HEK293 (cell line): ENCODE measurements around the gene EXOC3.

ENCODE experiments used
- ZBTB17 ChIP-seq: fragments of 450-650 bp; formaldehyde crosslinking; IDR thresholded peaks from 2 replicates; pipeline ENCODE4 v1.5.1; 2016; ENCODE audit warnings: missing biosample characterization, missing genetic modification characterization
- ZNF211 ChIP-seq: fragments of 450-650 bp; formaldehyde crosslinking; IDR thresholded peaks from 2 replicates; pipeline ENCODE4 v1.5.1; 2016; ENCODE audit warnings: low read depth, missing biosample characterization, missing genetic modification characterization
- ZNF311 ChIP-seq: fragments of 450-650 bp; formaldehyde crosslinking; IDR thresholded peaks from 2 replicates; pipeline ENCODE4 v1.5.1; 2017; ENCODE audit warnings: missing biosample characterization, missing genetic modification characterization, borderline replicate concordance
- ZNF768 ChIP-seq: fragments of 450-650 bp; formaldehyde crosslinking; IDR thresholded peaks from 2 replicates; pipeline ENCODE4 v1.5.1; 2018; ENCODE audit warnings: missing biosample characterization, mild to moderate bottlenecking, missing genetic modification characterization
- ZSCAN16 ChIP-seq: fragments of 450-650 bp; formaldehyde crosslinking; IDR thresholded peaks from 2 replicates; pipeline ENCODE4 v1.5.1; 2016; ENCODE audit warnings: missing biosample characterization, missing genetic modification characterization
- TF ChIP-seq, protein P1 (sequence below): fragments of 450-650 bp; formaldehyde crosslinking; IDR thresholded peaks from 2 replicates; pipeline ENCODE4 v1.5.1; 2016; ENCODE audit warnings: missing biosample characterization, missing genetic modification characterization
- TF ChIP-seq, protein P2 (sequence below): fragments of 450-650 bp; formaldehyde crosslinking; IDR thresholded peaks from 2 replicates; pipeline ENCODE4 v1.5.1; 2016; ENCODE audit warnings: missing biosample characterization, missing genetic modification characterization, borderline replicate concordance
- TF ChIP-seq, protein P3 (sequence below): fragments of 450-650 bp; formaldehyde crosslinking; IDR thresholded peaks from 2 replicates; pipeline ENCODE4 v1.5.1; 2016; ENCODE audit warnings: missing biosample characterization, missing genetic modification characterization
- TF ChIP-seq, protein P4 (sequence below): fragments of 450-650 bp; formaldehyde crosslinking; conservative IDR thresholded peaks from 2 replicates; pipeline ENCODE4 v1.5.1; 2016; ENCODE audit warnings: low read depth, missing biosample characterization, missing genetic modification characterization

EXOC3 gene

DNA sequence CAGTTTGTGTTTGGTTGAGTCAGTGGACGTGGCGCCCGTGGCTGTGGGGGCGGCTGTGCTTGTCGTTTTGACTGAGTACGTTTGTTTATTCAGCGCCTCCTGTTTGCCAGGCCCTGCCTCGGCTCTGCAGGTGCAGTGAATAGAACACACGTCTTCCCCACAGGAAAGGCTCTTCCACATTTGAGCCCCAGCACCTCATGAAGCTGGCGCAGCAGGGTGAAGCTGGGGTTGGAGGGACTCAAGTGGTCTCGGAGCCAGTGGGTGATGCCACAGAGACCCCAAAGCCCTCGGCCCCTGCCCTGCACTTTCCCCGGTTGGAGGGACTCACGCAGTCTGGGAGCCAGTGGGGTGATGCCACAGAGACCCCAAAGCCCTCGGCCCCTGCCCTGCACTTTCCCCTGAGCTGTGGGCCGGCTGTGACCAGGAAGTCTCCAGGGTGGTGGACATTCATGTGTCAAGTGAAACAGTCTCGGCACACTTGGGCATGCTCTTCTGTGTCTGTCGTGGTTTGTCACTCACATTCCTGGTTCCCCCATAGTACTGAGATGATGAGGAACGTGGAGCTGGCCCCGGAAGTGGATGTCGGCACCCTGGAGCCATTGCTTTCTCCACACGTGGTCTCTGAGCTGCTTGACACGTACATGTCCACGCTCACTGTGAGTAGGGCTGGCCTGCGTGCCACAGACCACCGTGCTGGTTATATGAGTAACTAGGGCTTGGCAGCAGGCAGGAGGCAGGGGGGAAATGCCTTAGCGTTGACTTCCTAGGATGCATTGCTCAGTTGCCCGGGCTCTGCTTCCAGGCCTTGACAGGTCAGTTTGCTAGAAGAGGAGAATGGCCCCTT is 13.6 kb downstream of the EXOC3 start (continued):
- TF ChIP-seq ZBTB17 (tag by site-specific recombination) (no peak), ZNF768 (tag by site-specific recombination) (no peak), ZNF311 (tag by site-specific recombination) (no peak), ZSCAN16 (tag by site-specific recombination) (no peak), ZNF211 (tag by site-specific recombination) (no peak)
- TF ChIP-seq, protein P1, sequence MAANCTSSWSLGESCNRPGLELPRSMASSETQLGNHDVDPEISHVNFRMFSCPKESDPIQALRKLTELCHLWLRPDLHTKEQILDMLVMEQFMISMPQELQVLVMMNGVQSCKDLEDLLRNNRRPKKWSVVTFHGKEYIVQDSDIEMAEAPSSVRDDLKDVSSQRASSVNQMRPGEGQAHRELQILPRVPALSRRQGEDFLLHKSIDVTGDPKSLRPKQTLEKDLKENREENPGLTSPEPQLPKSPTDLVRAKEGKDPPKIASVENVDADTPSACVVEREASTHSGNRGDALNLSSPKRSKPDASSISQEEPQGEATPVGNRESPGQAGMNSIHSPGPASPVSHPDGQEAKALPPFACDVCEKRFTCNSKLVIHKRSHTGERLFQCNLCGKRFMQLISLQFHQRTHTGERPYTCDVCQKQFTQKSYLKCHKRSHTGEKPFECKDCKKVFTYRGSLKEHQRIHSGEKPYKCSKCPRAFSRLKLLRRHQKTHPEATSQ (tag by site-specific recombination) = no peak
- TF ChIP-seq, protein P2, sequence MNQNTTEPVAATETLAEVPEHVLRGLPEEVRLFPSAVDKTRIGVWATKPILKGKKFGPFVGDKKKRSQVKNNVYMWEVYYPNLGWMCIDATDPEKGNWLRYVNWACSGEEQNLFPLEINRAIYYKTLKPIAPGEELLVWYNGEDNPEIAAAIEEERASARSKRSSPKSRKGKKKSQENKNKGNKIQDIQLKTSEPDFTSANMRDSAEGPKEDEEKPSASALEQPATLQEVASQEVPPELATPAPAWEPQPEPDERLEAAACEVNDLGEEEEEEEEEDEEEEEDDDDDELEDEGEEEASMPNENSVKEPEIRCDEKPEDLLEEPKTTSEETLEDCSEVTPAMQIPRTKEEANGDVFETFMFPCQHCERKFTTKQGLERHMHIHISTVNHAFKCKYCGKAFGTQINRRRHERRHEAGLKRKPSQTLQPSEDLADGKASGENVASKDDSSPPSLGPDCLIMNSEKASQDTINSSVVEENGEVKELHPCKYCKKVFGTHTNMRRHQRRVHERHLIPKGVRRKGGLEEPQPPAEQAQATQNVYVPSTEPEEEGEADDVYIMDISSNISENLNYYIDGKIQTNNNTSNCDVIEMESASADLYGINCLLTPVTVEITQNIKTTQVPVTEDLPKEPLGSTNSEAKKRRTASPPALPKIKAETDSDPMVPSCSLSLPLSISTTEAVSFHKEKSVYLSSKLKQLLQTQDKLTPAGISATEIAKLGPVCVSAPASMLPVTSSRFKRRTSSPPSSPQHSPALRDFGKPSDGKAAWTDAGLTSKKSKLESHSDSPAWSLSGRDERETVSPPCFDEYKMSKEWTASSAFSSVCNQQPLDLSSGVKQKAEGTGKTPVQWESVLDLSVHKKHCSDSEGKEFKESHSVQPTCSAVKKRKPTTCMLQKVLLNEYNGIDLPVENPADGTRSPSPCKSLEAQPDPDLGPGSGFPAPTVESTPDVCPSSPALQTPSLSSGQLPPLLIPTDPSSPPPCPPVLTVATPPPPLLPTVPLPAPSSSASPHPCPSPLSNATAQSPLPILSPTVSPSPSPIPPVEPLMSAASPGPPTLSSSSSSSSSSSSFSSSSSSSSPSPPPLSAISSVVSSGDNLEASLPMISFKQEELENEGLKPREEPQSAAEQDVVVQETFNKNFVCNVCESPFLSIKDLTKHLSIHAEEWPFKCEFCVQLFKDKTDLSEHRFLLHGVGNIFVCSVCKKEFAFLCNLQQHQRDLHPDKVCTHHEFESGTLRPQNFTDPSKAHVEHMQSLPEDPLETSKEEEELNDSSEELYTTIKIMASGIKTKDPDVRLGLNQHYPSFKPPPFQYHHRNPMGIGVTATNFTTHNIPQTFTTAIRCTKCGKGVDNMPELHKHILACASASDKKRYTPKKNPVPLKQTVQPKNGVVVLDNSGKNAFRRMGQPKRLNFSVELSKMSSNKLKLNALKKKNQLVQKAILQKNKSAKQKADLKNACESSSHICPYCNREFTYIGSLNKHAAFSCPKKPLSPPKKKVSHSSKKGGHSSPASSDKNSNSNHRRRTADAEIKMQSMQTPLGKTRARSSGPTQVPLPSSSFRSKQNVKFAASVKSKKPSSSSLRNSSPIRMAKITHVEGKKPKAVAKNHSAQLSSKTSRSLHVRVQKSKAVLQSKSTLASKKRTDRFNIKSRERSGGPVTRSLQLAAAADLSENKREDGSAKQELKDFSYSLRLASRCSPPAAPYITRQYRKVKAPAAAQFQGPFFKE = no peak
- TF ChIP-seq, protein P3, sequence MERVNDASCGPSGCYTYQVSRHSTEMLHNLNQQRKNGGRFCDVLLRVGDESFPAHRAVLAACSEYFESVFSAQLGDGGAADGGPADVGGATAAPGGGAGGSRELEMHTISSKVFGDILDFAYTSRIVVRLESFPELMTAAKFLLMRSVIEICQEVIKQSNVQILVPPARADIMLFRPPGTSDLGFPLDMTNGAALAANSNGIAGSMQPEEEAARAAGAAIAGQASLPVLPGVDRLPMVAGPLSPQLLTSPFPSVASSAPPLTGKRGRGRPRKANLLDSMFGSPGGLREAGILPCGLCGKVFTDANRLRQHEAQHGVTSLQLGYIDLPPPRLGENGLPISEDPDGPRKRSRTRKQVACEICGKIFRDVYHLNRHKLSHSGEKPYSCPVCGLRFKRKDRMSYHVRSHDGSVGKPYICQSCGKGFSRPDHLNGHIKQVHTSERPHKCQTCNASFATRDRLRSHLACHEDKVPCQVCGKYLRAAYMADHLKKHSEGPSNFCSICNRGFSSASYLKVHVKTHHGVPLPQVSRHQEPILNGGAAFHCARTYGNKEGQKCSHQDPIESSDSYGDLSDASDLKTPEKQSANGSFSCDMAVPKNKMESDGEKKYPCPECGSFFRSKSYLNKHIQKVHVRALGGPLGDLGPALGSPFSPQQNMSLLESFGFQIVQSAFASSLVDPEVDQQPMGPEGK = no peak
- TF ChIP-seq, protein P4, sequence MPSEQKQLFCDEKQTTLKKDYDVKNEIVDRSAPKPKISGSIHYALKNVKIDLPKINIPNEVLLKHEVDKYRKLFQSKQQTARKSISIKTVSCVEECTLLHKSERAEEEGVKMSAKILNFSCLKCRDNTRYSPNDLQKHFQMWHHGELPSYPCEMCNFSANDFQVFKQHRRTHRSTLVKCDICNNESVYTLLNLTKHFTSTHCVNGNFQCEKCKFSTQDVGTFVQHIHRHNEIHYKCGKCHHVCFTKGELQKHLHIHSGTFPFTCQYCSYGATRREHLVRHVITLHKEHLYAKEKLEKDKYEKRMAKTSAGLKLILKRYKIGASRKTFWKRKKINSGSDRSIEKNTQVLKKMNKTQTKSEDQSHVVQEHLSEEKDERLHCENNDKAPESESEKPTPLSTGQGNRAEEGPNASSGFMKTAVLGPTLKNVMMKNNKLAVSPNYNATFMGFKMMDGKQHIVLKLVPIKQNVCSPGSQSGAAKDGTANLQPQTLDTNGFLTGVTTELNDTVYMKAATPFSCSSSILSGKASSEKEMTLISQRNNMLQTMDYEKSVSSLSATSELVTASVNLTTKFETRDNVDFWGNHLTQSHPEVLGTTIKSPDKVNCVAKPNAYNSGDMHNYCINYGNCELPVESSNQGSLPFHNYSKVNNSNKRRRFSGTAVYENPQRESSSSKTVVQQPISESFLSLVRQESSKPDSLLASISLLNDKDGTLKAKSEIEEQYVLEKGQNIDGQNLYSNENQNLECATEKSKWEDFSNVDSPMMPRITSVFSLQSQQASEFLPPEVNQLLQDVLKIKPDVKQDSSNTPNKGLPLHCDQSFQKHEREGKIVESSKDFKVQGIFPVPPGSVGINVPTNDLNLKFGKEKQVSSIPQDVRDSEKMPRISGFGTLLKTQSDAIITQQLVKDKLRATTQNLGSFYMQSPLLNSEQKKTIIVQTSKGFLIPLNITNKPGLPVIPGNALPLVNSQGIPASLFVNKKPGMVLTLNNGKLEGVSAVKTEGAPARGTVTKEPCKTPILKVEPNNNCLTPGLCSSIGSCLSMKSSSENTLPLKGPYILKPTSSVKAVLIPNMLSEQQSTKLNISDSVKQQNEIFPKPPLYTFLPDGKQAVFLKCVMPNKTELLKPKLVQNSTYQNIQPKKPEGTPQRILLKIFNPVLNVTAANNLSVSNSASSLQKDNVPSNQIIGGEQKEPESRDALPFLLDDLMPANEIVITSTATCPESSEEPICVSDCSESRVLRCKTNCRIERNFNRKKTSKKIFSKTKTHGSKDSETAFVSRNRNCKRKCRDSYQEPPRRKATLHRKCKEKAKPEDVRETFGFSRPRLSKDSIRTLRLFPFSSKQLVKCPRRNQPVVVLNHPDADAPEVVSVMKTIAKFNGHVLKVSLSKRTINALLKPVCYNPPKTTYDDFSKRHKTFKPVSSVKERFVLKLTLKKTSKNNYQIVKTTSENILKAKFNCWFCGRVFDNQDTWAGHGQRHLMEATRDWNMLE (tag by site-specific recombination) = no peak
